K562 (cell line): Measurements from ENCODE around the gene SLC38A1. TPM values are rescaled to one million over a fixed set of nuclear protein-coding genes. Genes with fewer than 3 reads are reported as not detected.

Experiments used
- CBFA2T2 ChIP-seq: fragments of 450-650 bp; conservative IDR thresholded peaks from 2 replicates; pipeline ENCODE4 v1.6.1; 2017; ENCODE audit warnings: mild to moderate bottlenecking
- CHD1 ChIP-seq: fragments of 200-600 bp; sonication (generic); IDR thresholded peaks from one replicate; pipeline ENCODE4 v1.6.1; 2012; ENCODE audit warnings: mild to moderate bottlenecking, moderate library complexity, low read length, inconsistent platforms
- COPS2 ChIP-seq: fragments of 450-650 bp; conservative IDR thresholded peaks from 2 replicates; pipeline ENCODE4 v1.6.1; 2016; ENCODE audit warnings: mild to moderate bottlenecking, moderate library complexity
- CREB3 ChIP-seq: fragments of 450-650 bp; conservative IDR thresholded peaks from 2 replicates; pipeline ENCODE4 v1.6.1; 2016; ENCODE audit warnings: missing genetic modification characterization, low read depth, mild to moderate bottlenecking, missing compliant biosample characterization, moderate library complexity
- FOXA3 ChIP-seq, 2 experiments: fragments of 450-650 bp in 1 of 2; sonication (generic) in 1 of 2; formaldehyde crosslinking; IDR thresholded peaks in 1 of 2; conservative IDR thresholded peaks in 1 of 2; 2 replicates each; pipeline versions ENCODE4 v1.4.0 to v1.8.0; 2020 to 2022; ENCODE audit warnings: mild to moderate bottlenecking in 2 of 2, missing genetic modification reagents in 1 of 2
- GTF2F1 ChIP-seq: IDR thresholded peaks from 2 replicates; pipeline ENCODE4 v1.6.1; 2011; ENCODE audit warnings: low read depth, low read length, improper control_type of control experiment
- HCFC1 ChIP-seq: IDR thresholded peaks from 2 replicates; pipeline ENCODE4 v1.6.1; 2012; ENCODE audit warnings: low read depth, low read length, improper control_type of control experiment
- KLF1 ChIP-seq: fragments of 450-650 bp; IDR thresholded peaks from 2 replicates; pipeline ENCODE4 v1.6.1; 2016; ENCODE audit warnings: missing genetic modification characterization, missing compliant biosample characterization
- LARP7 ChIP-seq: fragments of 450-650 bp; IDR thresholded peaks from 2 replicates; pipeline ENCODE4 v1.6.1; 2016
- MNT ChIP-seq, 2 experiments: fragments of 450-650 bp; conservative IDR thresholded peaks; 2 replicates each; pipeline ENCODE4 v1.6.1; 2017; ENCODE audit warnings: mild to moderate bottlenecking in 2 of 2, moderate library complexity in 2 of 2
- NR2C2 ChIP-seq, 2 experiments: fragments of 200-800 bp in 1 of 2; sonication (Bioruptor generic) in 1 of 2; sonication (generic) in 1 of 2; formaldehyde crosslinking in 1 of 2; IDR thresholded peaks; 2 replicates each; pipeline versions ENCODE4 v1.6.1 to v1.8.0; 2016 to 2022; ENCODE audit warnings: mild to moderate bottlenecking in 1 of 2, missing compliant biosample characterization in 1 of 2, missing genetic modification characterization in 1 of 2, missing genetic modification reagents in 1 of 2
- PBX2 ChIP-seq, 2 experiments: IDR thresholded peaks in 1 of 2; conservative IDR thresholded peaks in 1 of 2; 2 replicates each; pipeline ENCODE4 v1.6.1; 2016; ENCODE audit warnings: low read depth in 2 of 2, mild to moderate bottlenecking in 1 of 2, missing compliant biosample characterization in 1 of 2, missing genetic modification characterization in 1 of 2, moderate library complexity in 1 of 2
- PHF20 ChIP-seq: fragments of 450-650 bp; IDR thresholded peaks from 2 replicates; pipeline ENCODE4 v1.6.1; 2018; ENCODE audit not compliant: partially characterized antibody
- POLR3G ChIP-seq: IDR thresholded peaks from 2 replicates; pipeline ENCODE4 v1.6.1; 2011; ENCODE audit not compliant: insufficient read length, insufficient replicate concordance; ENCODE audit errors: extremely low read depth
- RBM25 ChIP-seq: fragments of 200-400 bp; formaldehyde crosslinking; IDR thresholded peaks from 2 replicates; pipeline ENCODE4 v1.6.1; 2018; ENCODE audit warnings: low read length, low read depth, moderate library complexity; ENCODE audit not compliant: severe bottlenecking
- SAFB2 ChIP-seq: fragments of 200-400 bp; formaldehyde crosslinking; IDR thresholded peaks from 2 replicates; pipeline ENCODE4 v1.6.1; 2018; ENCODE audit warnings: borderline replicate concordance, low read length, low read depth, moderate library complexity; ENCODE audit not compliant: severe bottlenecking
- SIN3B ChIP-seq: fragments of 450-650 bp; IDR thresholded peaks from 2 replicates; pipeline ENCODE4 v1.6.1; 2017; ENCODE audit warnings: low read depth, mild to moderate bottlenecking, moderate library complexity
- SLC30A9 ChIP-seq: fragments of 250-450 bp; sonication (Bioruptor Pico); IDR thresholded peaks from 2 replicates; pipeline ENCODE4 v1.8.0; 2022; ENCODE audit warnings: mild to moderate bottlenecking, moderate library complexity
- USF1 ChIP-seq: sonication (generic); formaldehyde crosslinking; IDR thresholded peaks from 2 replicates; pipeline ENCODE4 v1.9.0; 2022; ENCODE audit warnings: mild to moderate bottlenecking, missing genetic modification reagents
- ZNF740 ChIP-seq, 3 experiments: fragments of 200-800 bp in 1 of 3; sonication (Bioruptor generic) in 1 of 3; sonication (generic) in 1 of 3; formaldehyde crosslinking in 1 of 3; IDR thresholded peaks; 2 replicates each; pipeline versions ENCODE4 v1.6.1 to v1.8.0; 2016 to 2022; ENCODE audit warnings: mild to moderate bottlenecking in 2 of 3, missing compliant biosample characterization in 2 of 3, missing genetic modification characterization in 2 of 3, missing genetic modification reagents in 1 of 3
- polyA plus RNA-seq, 8 experiments: library from polyadenylated mRNA; depleted of rRNA in 4 of 8; stranded (reverse) in 5 of 8; unstranded in 3 of 8; fragments of >200 nt; fragmentation: Nextera tagmentation in 2 of 8; fragmentation: Illumina TruSeq in 1 of 8; extraction: Ambion mirVana in 2 of 8; extraction: Trizol in 1 of 8; gene quantifications; 2 replicates each; pipeline versions ENCODE4 v1.2.1 to v1.2.3, GENCODE V29; 2011 to 2014; ENCODE audit warnings: inconsistent platforms in 1 of 8, missing spikeins in 1 of 8
- total RNA-seq, 7 experiments: library from RNA; depleted of rRNA in 6 of 7; stranded (reverse); fragments of >200 nt in 6 of 7; fragmentation: Illumina TruSeq in 2 of 7; extraction: Trizol in 2 of 7; gene quantifications; 2 replicates each; pipeline versions ENCODE4 v1.2.1 to v1.2.3, GENCODE V29; 2011 to 2021; ENCODE audit warnings: low replicate concordance in 1 of 7

SLC38A1 gene
- total and polyA plus RNA-seq, 9 of the 15 experiments (the other 6 are each of a cell fraction or from before 2014, with no cell fraction given): 51.9 to 112 (median 75.0) TPM

GRCh38 chr12:46266382-46266791 is 2.5 kb downstream of the SLC38A1 start (continued):
- TF ChIP-seq SAFB2 (no peak), COPS2 (no peak), PHF20 (no peak), GTF2F1 (no peak), KLF1 (tag) (no peak), RBM25 (no peak), USF1 (CRISPR knock-in tag) (peak; percentile 61), CHD1 (no peak), MNT (conservative IDR thresholded peaks at IDR 0.05) (0 out of 4 replicates have a peak, but pooled peaks have one; percentile 7 to 29), NR2C2 (CRISPR knock-in tag; IDR thresholded peaks at IDR 0.05) (no peak), NR2C2 (tag; IDR thresholded peaks at IDR 0.05) (0 out of 2 replicates have a peak, but pooled peaks have one; percentile 10), POLR3G (no peak), SIN3B (no peak), CBFA2T2 (no peak), PBX2 (CRISPR knock-in tag; IDR thresholded peaks at IDR 0.05; ENCODE audit: low read depth) (no peak), PBX2 (tag; conservative IDR thresholded peaks at IDR 0.05; ENCODE audit: low read depth) (no peak), LARP7 (no peak), CREB3 (tag) (no peak), HCFC1 (no peak), ZNF740 (CRISPR knock-in tag; IDR thresholded peaks at IDR 0.05) (no peak), ZNF740 (tag; IDR thresholded peaks at IDR 0.05) (no peak), SLC30A9 (CRISPR knock-in tag) (no peak), FOXA3 (CRISPR knock-in tag; conservative IDR thresholded peaks at IDR 0.05 in 1 of 2, IDR thresholded peaks at IDR 0.05 in 1 of 2) (no peak)
